ENCODE measurements around the gene ACSS1. TPM values are rescaled to one million over a fixed set of nuclear protein-coding genes. Genes with fewer than 3 reads are reported as not detected.

ACSS1 gene
- total RNA-seq, 1 experiment from 2014 or later = 1.5 TPM

GRCh38 chr20:24999568-24999967, 58.4 kb downstream of the ACSS1 start (continued):
- TF ChIP-seq ARID4B (CRISPR knock-in tag; IDR thresholded peaks at IDR 0.05; ENCODE audit: borderline replicate concordance) (no peak), ZNF232 (CRISPR knock-in tag; IDR thresholded peaks at IDR 0.05) (no peak), SMAD3 (CRISPR knock-in tag; IDR thresholded peaks at IDR 0.05; ENCODE audit: borderline replicate concordance) (no peak)

GRCh38 chr20:24998631-24999445, 59.1 kb downstream of the ACSS1 start:
- Mint-ChIP-seq H3K27ac (no peak overlapping the region), H3K4me3 (no peak overlapping the region), H3K9me3 (peaks cover 8% of the 10 kb centered on the region), H3K4me1 (peaks cover 6% of the 10 kb centered on the region), H3K27me3 (ENCODE audit: low read depth) (peaks cover 4% of the 10 kb centered on the region; the same call in 1 of the 2 replicates), H3K36me3 (no peaks in the 10 kb centered on the region)
- DNase-seq (ENCODE audit: low spot score) (no peak), ATAC-seq (no peak)
- POLR2A ChIA-PET = no interaction called here
- CTCF ChIA-PET = interaction anchor here (1.4 kb wide), 1 partner anchor 67 kb away, joined by 7 read pairs; no protein-coding TSS in a partner anchor
- no peak for TF ChIP-seq NR3C1 (CRISPR knock-in tag; conservative IDR thresholded peaks at IDR 0.05; ENCODE audit: low read depth)
- no peak for TF ChIP-seq ARID4B (CRISPR knock-in tag; IDR thresholded peaks at IDR 0.05; ENCODE audit: borderline replicate concordance)
- TF ChIP-seq, protein P1, sequence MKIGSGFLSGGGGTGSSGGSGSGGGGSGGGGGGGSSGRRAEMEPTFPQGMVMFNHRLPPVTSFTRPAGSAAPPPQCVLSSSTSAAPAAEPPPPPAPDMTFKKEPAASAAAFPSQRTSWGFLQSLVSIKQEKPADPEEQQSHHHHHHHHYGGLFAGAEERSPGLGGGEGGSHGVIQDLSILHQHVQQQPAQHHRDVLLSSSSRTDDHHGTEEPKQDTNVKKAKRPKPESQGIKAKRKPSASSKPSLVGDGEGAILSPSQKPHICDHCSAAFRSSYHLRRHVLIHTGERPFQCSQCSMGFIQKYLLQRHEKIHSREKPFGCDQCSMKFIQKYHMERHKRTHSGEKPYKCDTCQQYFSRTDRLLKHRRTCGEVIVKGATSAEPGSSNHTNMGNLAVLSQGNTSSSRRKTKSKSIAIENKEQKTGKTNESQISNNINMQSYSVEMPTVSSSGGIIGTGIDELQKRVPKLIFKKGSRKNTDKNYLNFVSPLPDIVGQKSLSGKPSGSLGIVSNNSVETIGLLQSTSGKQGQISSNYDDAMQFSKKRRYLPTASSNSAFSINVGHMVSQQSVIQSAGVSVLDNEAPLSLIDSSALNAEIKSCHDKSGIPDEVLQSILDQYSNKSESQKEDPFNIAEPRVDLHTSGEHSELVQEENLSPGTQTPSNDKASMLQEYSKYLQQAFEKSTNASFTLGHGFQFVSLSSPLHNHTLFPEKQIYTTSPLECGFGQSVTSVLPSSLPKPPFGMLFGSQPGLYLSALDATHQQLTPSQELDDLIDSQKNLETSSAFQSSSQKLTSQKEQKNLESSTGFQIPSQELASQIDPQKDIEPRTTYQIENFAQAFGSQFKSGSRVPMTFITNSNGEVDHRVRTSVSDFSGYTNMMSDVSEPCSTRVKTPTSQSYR (CRISPR knock-in tag; IDR thresholded peaks at IDR 0.05) = no peak
- no peak for TF ChIP-seq GTF2I (CRISPR knock-in tag; conservative IDR thresholded peaks at IDR 0.05)
- TF ChIP-seq, protein P2, sequence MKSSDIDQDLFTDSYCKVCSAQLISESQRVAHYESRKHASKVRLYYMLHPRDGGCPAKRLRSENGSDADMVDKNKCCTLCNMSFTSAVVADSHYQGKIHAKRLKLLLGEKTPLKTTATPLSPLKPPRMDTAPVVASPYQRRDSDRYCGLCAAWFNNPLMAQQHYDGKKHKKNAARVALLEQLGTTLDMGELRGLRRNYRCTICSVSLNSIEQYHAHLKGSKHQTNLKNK (CRISPR knock-in tag; IDR thresholded peaks at IDR 0.05) = no peak
- no peak for TF ChIP-seq ZNF232 (CRISPR knock-in tag; IDR thresholded peaks at IDR 0.05)
- TF ChIP-seq OVOL2 (CRISPR knock-in tag; IDR thresholded peaks at IDR 0.05; ENCODE audit: borderline replicate concordance) = no peak
- TF ChIP-seq, protein P3, sequence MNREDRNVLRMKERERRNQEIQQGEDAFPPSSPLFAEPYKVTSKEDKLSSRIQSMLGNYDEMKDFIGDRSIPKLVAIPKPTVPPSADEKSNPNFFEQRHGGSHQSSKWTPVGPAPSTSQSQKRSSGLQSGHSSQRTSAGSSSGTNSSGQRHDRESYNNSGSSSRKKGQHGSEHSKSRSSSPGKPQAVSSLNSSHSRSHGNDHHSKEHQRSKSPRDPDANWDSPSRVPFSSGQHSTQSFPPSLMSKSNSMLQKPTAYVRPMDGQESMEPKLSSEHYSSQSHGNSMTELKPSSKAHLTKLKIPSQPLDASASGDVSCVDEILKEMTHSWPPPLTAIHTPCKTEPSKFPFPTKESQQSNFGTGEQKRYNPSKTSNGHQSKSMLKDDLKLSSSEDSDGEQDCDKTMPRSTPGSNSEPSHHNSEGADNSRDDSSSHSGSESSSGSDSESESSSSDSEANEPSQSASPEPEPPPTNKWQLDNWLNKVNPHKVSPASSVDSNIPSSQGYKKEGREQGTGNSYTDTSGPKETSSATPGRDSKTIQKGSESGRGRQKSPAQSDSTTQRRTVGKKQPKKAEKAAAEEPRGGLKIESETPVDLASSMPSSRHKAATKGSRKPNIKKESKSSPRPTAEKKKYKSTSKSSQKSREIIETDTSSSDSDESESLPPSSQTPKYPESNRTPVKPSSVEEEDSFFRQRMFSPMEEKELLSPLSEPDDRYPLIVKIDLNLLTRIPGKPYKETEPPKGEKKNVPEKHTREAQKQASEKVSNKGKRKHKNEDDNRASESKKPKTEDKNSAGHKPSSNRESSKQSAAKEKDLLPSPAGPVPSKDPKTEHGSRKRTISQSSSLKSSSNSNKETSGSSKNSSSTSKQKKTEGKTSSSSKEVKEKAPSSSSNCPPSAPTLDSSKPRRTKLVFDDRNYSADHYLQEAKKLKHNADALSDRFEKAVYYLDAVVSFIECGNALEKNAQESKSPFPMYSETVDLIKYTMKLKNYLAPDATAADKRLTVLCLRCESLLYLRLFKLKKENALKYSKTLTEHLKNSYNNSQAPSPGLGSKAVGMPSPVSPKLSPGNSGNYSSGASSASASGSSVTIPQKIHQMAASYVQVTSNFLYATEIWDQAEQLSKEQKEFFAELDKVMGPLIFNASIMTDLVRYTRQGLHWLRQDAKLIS (CRISPR knock-in tag; IDR thresholded peaks at IDR 0.05; ENCODE audit: borderline replicate concordance) = no peak
- no peak for TF ChIP-seq FOXK1 (CRISPR knock-in tag; IDR thresholded peaks at IDR 0.05)
- TF ChIP-seq CTCF (IDR thresholded peaks at IDR 0.05) = no peak
- TF ChIP-seq RELA (CRISPR knock-in tag; IDR thresholded peaks at IDR 0.05; ENCODE audit: borderline replicate concordance) = no peak
- TF ChIP-seq NFATC4 (CRISPR knock-in tag; IDR thresholded peaks at IDR 0.05) = no peak

Measured in WTC11 (cell line).